Mononuclear cell (primary cell): ENCODE results near the gene POLR2L. TPM values are rescaled to one million over a fixed set of nuclear protein-coding genes. Genes with fewer than 3 reads are reported as not detected.

ENCODE experiments used
- H3K27me3 ChIP-seq: 2 replicates; pipeline ENCODE4 v1.6.0; 2011; ENCODE audit warnings: low read length, control low read depth; ENCODE audit not compliant: insufficient read depth
- H3K4me1 ChIP-seq: 2 replicates; pipeline ENCODE4 v1.5.1; 2011; ENCODE audit warnings: mild to moderate bottlenecking, low read length, control low read depth; ENCODE audit not compliant: insufficient read depth
- H3K4me3 ChIP-seq: 2 replicates; pipeline ENCODE4 v1.5.1; 2011; ENCODE audit warnings: mild to moderate bottlenecking, low read length, moderate library complexity
- H3K9me3 ChIP-seq: 2 replicates; pipeline ENCODE4 v1.5.1; 2011; ENCODE audit warnings: low read depth, mild to moderate bottlenecking, control low read depth, low read length
- total RNA-seq: library from RNA; depleted of rRNA; stranded (reverse); fragments of >200 nt; gene quantifications from one replicate; pipeline ENCODE4 v1.2.3, GENCODE V29; 2012

POLR2L gene
- total RNA-seq, 1 donor: 11.2 TPM

DNA sequence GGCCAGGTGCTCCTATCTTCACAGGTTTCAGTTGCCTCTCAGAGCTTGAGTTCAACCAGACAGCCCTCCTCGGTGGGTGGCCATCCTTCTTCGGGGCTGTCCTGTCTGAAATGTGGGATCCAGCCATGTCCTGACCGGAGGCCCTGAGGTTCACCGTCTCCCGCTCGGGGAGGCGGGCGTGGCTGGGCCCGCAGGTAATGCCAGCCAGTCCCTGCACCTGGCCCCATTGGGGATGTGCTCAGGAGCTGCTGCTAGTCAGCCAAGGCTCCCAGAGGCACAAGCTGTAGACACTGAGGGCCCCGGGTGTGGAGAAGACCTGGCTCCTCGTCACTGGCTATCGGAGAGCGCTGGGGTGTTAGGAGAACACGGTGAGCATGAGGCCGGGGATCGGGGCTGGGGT is 32.9 kb upstream of the POLR2L start:
- Histone ChIP-seq H3K27me3 (no peaks in the 10 kb centered on the region), H3K9me3 (no peaks in the 10 kb centered on the region), H3K4me3 (no peak overlapping the region), H3K4me1 (no peaks in the 10 kb centered on the region)

DNA sequence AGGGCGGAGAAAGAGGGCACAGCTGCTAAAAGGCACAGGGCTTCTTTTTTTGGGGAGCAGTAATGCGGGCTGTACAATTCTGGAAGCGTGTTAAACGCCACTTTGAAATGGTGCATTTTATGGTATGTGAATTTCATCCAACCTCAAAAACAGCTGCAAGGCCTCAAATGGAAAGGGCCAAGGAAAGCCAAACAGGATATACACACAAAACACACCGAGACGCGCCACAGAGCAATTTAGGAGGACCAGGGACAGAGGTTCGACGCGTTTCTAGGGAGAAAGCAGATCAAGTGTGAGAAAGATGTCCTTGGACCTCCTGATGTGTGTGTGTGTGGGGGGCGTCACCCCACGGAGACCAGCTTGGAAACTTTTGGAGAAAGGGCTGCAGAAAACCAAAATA is 31.4 kb upstream of the POLR2L start:
- Histone ChIP-seq H3K27me3 (no peaks in the 10 kb centered on the region), H3K4me3 (no peak overlapping the region), H3K9me3 (no peaks in the 10 kb centered on the region), H3K4me1 (no peaks in the 10 kb centered on the region)

- H3K9me3 ChIP-seq: no peaks in the 10 kb centered on the region
- H3K4me1 ChIP-seq: no peaks in the 10 kb centered on the region
- H3K4me3 ChIP-seq: no peak overlapping the region
- H3K27me3 ChIP-seq: no peaks in the 10 kb centered on the region
Measured at GRCh38 chr11:872799-873198, 30.5 kb upstream of the POLR2L start.

GRCh38 chr11:871472-871871 is 29.1 kb upstream of the POLR2L start:
- Histone ChIP-seq H3K4me3 (no peak overlapping the region), H3K4me1 (no peaks in the 10 kb centered on the region), H3K9me3 (no peaks in the 10 kb centered on the region), H3K27me3 (no peaks in the 10 kb centered on the region)

DNA sequence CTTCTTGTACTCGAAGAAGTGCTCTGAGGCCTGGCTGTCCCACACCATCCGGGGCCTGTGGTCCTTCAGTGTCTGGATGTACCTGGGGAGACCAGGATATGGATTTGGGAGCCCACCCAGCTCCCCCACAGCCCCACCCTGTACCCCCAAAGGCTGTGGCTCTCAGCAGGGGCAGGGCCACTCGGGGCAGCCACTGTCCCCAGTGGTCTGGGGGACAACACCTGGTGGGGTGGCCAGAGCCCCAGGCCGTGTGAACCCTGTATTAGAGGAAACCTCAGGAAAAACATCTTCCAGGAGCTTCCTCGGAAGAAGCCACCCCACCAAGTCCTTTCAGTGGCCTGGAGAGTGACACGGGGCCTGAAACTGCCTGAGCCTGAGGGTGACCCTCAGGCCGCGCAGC is 28.1 kb upstream of the POLR2L start:
- no peaks in the 10 kb centered on the region for H3K27me3 ChIP-seq
- H3K9me3 ChIP-seq: no peaks in the 10 kb centered on the region
- H3K4me3 ChIP-seq: no peak overlapping the region
- H3K4me1 ChIP-seq: no peaks in the 10 kb centered on the region

GRCh38 chr11:870127-870413 is 27.7 kb upstream of the POLR2L start:
- Histone ChIP-seq H3K27me3 (no peaks in the 10 kb centered on the region), H3K4me1 (no peaks in the 10 kb centered on the region), H3K4me3 (no peak overlapping the region), H3K9me3 (no peaks in the 10 kb centered on the region)

- no peaks in the 10 kb centered on the region for H3K9me3 ChIP-seq
- no peak overlapping the region for H3K4me3 ChIP-seq
- H3K27me3 ChIP-seq: no peaks in the 10 kb centered on the region
- no peaks in the 10 kb centered on the region for H3K4me1 ChIP-seq
Measured at GRCh38 chr11:869399-870126, 27.2 kb upstream of the POLR2L start.

DNA sequence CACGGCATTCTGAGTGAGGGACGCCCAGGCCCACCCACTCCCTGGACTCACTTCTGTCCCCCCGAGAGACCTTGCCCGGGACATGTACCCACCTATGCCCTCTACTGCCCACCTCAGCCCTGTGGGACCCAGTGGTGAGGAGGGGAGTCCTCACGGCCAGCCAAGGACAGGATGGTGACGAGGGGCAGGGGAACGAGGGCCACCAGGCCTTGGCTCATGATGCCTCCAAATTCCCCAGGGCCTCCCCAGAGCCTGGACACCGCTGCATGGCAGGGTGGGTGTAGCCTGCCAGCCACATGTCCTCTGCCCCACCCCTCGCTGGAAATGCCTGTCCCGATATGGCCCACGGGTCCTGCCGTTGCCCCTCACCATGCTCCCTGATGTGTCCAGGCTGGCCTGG is 26.5 kb upstream of the POLR2L start:
- H3K4me1 ChIP-seq: no peaks in the 10 kb centered on the region
- H3K4me3 ChIP-seq: no peak overlapping the region
- no peaks in the 10 kb centered on the region for H3K9me3 ChIP-seq
- H3K27me3 ChIP-seq: no peaks in the 10 kb centered on the region

- H3K4me1 ChIP-seq: no peaks in the 10 kb centered on the region
- H3K4me3 ChIP-seq: no peak overlapping the region
- H3K9me3 ChIP-seq: no peaks in the 10 kb centered on the region
- no peaks in the 10 kb centered on the region for H3K27me3 ChIP-seq
Measured at GRCh38 chr11:868394-868793, 26.1 kb upstream of the POLR2L start.

DNA sequence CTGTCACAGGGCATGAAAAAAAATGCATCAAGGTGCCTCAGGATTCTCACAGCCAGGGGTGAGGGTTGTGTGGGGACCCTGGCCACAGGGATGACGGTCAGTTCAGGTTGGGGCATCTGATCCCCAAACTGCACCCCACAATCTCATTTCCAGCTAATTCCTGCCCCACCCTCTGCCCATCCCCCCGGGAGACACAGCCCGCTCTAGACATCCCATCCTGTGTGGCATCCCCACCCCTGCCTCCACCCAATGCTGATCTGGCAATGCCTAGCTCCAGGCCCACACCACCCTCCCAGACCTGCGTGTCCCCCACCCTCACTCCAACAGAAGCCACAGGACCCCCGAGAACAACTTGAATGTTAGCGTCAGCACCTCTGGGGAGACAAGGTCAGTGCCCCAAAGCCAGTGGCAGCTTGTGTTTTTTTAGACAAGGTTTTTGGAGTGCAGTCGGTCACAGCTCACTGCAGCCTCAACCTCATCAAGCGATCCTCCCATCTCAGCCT is 25.6 kb upstream of the POLR2L start:
- Histone ChIP-seq H3K9me3 (no peaks in the 10 kb centered on the region), H3K4me1 (no peaks in the 10 kb centered on the region), H3K4me3 (no peak overlapping the region), H3K27me3 (no peaks in the 10 kb centered on the region)

DNA sequence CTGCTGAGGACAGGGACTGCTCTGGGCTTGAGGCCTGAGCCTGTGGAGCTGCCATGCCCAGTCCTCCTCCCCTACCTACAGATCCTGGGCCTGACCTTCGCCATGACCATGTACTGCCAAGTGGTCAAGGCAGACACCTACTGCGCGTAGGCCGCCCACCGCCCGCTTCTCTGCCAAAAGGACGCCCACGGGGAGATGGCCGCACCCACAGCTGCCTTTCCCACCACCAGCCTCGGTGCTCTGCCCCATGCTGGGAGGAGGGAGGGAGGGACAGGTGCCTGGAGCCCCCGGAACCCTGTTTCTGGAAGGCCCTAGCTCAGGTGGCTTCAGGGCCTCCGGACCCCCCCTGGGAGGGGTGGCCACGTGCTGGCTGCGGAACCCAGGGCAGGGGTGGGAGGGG is 24.2 kb upstream of the POLR2L start:
- no peaks in the 10 kb centered on the region for H3K4me1 ChIP-seq
- H3K9me3 ChIP-seq: no peaks in the 10 kb centered on the region
- no peak overlapping the region for H3K4me3 ChIP-seq
- no peaks in the 10 kb centered on the region for H3K27me3 ChIP-seq

DNA sequence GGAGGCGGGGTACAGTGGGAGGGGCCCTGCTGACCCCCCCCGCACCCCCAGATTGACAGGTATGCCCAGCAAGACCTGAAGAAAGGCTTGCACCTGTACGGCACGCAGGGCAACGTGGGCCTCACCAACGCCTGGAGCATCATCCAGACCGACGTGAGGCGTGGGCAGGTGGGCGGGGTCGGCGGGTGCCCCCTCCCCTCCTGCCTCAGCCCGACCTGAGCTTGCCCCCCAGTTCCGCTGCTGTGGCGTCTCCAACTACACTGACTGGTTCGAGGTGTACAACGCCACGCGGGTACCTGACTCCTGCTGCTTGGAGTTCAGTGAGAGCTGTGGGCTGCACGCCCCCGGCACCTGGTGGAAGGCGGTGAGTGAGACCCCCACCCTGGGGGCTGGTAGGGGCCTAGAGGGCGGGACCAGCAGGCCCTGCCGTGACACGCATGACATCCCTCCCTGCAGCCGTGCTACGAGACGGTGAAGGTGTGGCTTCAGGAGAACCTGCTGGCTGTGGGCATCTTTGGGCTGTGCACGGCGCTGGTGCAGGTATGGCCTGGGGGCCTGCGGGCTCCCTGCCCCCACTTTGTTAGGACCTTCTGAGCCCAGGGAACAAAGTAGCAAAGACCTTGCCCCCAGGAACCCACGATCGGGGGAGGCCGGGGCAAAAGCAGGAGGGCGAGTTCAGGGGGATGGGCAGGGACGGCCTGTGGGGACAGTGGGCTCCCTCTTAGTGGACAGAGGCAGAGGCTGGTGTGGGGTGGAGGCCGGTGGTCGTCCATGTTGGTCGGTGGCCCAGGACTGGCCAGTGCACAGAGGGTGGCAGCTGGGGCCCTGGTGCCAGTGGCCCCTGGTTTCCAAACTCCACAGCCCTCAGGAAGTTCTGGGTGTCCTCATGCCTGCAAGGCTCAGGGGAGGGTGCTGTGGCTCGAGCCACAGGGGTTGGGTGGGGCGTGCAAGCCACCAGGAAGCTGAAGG is 23.4 kb upstream of the POLR2L start:
- no peak overlapping the region for H3K4me3 ChIP-seq
- H3K9me3 ChIP-seq: no peaks in the 10 kb centered on the region
- no peaks in the 10 kb centered on the region for H3K4me1 ChIP-seq
- H3K27me3 ChIP-seq: no peaks in the 10 kb centered on the region

DNA sequence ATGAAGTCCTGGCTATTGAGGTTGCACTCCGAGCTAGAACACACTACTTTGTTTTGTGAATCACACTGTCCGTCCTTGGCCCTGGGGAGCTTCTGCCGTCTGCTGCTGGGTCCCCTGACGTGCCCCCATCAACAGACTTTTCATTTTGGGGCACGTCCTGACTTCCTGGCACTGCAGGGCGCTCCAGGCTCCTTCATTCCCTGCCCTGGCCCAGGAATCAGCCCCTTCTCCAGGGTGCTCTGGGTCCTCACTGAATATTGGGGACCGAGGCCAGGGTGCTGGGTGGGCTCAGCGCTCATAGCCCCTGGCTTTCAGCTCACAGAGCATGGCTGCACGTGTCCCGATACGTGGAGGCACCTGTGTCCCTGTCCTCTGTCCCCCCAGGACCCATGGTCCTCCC is 22.6 kb upstream of the POLR2L start:
- Histone ChIP-seq H3K9me3 (no peaks in the 10 kb centered on the region), H3K27me3 (no peaks in the 10 kb centered on the region), H3K4me1 (no peaks in the 10 kb centered on the region), H3K4me3 (no peak overlapping the region)

DNA sequence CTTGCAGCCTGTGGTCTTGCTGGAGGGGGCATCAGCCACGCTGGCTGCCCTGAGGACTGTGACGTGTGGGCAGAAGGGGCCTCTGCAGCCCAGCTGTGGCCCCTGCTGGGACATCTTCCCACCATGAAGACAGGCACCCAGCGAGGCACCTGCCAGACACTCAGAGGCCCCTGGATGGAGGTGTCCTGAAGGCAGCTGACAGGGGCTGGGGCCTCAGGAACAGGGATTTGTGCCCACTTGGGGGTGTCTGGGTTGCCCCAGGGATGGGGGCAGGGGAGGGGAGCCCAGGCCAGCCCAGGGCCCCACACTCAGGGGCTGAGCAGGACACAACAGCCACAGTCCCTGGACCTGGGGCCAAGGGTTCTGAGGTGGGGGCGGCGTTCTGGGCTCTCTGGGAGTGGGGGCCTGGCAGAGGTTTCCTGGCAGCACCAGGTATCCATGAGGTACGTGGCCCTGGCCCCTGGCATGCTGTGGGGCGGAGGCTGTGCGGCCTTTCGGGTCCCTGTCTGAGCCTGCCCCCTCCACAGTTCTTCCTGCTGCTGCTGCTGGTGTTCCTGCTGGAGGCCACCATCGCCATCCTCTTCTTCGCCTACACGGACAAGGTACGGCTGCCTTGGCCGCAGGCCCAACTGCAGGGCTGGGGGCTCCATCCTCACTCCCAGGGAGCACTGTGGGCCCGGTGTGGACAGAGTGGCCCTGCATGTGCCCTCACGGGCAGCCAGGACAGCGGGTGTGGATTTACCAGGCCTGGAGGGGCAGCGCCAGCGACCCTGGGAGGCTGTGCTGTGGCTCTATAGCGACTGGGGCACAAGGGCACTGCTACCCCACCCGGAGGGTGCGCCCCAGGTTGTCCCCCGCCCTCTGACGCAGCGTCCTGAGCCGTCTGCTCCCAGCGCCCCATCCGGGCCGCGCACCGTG is 21.8 kb upstream of the POLR2L start:
- Histone ChIP-seq H3K9me3 (no peaks in the 10 kb centered on the region), H3K4me1 (no peaks in the 10 kb centered on the region), H3K27me3 (no peaks in the 10 kb centered on the region), H3K4me3 (no peak overlapping the region)
